GM04504 (cell line): ENCODE measurements around the gene TLR6.
"Not testable (repeated sequence)": the region's sequence is repeated elsewhere in the genome, so short reads cannot be mapped to it uniquely, and the experiment has no call there.

ENCODE experiments used
- DNase-seq: peaks from one replicate; pipeline ENCODE4 v3.0.0-alpha.2; 2012; ENCODE audit warnings: low read depth

The TLR6 gene

DNA sequence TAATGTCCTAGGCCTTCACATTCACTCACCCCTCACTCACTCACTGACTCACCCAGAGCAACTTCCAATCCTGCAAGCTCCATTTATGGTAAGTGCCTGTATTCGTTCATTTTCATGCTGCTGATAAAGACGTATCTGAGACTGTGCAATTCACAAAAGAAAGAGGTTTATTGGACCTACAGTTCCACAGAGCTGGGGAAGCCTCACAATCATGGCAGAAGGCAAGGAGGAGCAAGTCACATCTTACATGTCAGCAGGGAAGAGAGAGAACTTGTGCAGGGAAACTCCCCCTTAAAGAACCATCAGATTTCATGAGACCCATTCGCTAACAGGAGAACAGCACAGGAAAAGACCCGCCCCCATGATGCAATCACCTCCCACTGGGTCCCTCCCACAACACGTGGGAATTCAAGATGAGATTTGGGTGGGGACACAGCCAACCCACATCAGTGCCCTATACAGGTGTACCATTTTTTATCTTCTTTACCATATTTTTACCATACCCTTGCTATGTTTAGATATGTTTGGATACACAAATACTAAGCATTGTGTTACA lies 33.8 kb downstream of the TLR6 start:
- no peak for DNase-seq

GRCh38 chr4:38821739-38822138 lies 34.9 kb downstream of the TLR6 start:
- DNase-seq, result no peak

DNA sequence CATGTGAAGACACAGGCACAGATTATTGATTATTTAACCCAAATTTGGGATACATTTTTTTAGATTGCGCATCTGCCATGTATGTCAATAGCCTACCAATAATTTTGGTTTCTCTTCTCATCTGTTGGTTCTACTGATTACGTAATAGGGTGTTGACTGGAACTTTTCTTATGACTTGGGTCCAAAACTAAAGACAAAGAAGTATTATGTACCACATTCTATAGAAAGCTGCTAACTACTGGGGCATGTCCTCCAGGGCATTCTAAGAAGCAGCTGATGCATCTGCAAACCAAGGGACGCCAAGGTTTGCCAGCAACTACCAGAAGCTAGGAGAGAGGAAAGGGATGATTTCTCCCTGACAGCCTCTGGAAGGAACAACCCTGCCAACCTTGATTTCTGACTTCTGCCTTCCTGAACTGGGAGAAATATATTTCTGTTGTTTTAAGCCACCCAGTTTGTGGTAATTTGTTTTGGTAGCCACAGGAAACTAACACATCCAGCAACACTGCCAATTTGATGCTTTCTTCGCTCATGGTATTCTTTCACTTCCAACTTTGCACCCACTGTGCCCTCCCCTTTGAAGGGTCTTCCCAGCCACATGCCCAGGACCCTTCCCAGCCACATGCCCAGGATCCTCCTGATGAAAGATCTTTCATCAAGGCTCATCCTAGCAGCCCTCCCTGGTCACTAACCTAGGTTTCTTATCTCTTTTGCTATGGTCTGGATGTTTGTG lies 36.1 kb downstream of the TLR6 start:
- DNase-seq, result no peak

- no peak for DNase-seq
Observed at GRCh38 chr4:38819569-38819968, 37.0 kb downstream of the TLR6 start.

DNA sequence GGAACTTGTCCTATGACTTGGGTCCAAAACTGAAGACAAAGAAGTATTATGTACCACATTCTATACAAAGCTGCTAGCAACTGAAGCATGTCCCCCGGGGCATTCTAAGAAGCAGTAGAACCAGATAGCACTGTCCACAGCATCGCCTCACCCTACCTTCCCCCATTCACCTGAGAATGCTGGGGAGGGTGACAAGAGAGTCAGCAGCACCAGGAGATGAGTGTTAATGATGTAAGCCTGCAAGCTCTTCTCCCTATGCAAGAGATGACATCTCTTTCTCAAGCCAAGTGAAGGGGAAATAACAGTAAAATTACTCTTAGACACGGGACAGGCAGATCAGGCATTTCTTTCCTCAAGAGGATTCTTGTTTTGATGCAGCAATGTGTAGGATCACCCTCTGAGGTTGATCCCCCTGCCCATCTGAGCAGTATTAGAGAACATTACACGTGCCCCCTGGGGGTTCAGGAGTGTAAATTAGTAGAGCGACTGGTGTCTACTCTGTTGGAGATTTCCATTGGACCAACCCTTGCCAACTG lies 38.1 kb downstream of the TLR6 start:
- DNase-seq, result no peak

GRCh38 chr4:38815885-38816782 lies 40.5 kb downstream of the TLR6 start:
- no peak for DNase-seq

DNA sequence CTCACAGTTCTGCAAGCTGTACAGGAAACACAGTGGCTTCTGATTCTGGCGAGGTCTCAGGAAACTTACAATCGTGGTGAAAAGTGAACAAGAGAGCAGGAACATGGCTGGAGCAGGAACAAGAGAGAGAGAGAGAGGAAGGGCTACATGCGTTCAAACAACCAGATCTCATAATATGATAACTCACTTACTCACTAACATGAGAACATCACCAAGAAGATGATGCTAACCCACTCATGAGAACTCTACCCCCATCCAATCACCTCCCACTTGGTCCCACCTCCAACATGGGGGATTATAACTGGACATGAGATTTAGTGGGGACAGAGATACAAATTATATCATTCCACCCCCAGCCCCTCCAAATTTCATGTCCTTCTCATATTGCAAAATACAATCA lies 42.2 kb downstream of the TLR6 start:
- DNase-seq, result no peak

DNA sequence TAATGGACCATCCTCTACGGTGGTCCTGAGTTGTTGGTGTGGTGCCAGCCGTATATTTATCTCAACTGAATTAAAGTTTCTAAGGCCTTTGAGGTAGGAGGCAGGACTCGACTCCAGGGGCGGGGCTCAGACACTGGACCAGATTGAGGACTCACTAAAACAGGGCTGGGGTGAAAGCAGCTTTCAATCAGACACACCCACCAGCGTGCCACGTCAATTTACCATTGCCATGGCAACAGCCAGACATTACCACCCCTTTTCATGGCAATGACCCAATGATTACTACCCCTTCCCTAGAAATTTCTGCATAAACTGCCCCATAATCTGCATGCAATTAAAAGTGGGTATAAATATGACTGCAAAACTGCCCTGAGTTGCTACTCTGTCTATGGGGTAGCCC lies 45.3 kb downstream of the TLR6 start:
- DNase-seq, result no peak

DNA sequence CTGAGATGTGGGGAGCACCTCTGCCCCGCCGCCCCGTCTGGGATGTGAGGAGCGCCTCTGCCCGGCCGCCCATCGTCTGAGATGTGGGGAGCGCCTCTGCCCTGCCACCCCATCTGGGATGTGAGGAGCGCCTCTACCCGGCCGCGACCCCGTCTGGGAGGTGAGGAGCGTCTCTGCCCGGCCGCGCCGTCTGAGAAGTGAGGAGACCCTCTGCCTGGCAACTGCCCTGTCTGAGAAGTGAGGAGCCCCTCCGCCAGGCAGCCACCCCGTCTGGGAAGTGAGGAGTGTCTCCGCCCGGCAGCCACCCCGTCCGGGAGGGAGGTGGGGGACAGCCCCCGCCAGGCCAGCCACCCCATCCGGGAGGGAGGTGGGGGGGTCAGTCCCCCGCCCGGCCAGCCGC lies 49.2 kb downstream of the TLR6 start:
- DNase-seq, result not testable (repeated sequence)

DNA sequence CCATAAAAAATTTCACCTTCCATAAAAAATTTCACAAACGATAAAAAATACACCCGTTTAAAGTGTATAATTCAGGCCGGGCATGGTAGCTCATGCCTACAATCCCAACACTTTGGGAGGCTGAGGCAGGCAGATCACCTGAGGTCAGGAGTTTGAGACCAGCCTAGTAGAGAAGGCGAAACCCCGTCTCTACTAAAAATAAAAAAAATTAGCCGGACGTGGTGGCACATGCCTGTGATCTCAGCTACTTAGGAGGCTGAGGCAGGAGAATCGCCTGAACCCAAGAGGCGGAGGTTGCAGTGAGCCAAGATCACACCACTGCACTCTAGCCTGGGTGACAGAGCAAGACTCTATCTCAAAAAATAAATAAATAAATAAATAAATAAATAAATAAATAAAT lies 50.4 kb downstream of the TLR6 start:
- not testable (repeated sequence) for DNase-seq

- DNase-seq, result no peak
Observed at GRCh38 chr4:38805530-38806145, 51.0 kb downstream of the TLR6 start.

GRCh38 chr4:38804654-38805295 lies 51.8 kb downstream of the TLR6 start, which contains the start of gene TLR1:
TSS of gene TLR1 (minus strand) at chr4:38804791. CDS start at chr4:38798831, 5,960 bp downstream.
- DNase-seq, result peak; percentile 14

DNA sequence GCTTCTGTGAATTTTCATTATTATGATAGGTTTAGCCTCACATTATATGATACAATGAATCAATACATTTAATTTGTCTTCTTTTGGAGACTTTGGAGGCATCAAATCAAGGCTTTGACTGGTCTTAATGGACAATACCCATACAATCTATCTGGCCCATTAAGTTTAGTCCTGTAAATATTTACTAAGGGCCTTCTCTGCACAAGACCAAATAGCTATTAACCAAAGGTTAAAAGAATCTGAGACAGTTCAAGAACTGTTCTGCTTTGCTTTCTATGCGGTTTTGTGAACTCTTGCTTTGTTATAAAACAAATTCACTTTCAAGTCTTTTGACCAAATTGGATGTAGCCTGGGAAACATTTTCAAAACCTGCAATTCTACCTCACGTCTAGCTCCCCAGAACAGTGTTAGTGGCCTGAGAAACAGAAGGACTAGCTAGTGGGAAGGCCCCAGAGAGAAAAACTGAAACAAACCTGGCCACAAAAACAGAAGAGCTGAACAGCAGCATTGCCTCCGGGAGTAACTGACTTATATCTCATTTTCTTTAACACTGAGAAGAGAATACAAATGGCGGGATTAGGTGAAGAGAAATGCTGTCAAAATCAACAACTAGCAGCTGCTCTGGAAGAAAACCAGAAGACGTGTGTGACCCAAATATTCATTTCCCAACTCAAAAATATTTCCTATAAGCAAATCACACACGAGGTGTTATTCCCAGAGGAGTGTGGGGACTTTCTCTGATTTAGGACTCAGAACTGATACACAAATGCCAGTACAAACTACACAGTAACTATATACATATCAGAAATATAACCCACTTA lies 52.6 kb downstream of the TLR6 start:
- no peak for DNase-seq

- DNase-seq, result no peak
Observed at GRCh38 chr4:38802561-38803355, 53.9 kb downstream of the TLR6 start.

GRCh38 chr4:38800961-38801450 lies 55.6 kb downstream of the TLR6 start:
- no peak for DNase-seq

DNA sequence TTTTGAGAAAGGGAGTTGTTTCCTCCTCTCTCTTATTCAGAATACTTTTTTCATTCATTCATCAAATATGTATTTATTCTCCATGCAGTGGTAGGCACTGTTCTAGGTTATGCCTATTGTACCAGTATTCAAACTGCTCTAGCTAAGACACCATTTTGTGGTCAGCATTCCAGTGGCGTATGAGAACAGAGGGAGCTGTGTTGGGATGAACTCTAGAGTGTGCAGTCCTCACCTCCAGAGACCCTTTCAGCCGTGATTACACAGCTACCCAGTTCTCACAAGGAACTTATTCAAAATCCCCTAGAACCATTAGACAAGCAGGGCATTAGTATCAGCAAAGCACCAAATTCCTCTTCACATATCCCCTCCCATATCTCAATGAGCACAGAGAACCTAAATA lies 56.3 kb downstream of the TLR6 start:
- DNase-seq, result no peak

GRCh38 chr4:38795087-38795486 lies 61.5 kb downstream of the TLR6 start:
- no peak for DNase-seq

DNA sequence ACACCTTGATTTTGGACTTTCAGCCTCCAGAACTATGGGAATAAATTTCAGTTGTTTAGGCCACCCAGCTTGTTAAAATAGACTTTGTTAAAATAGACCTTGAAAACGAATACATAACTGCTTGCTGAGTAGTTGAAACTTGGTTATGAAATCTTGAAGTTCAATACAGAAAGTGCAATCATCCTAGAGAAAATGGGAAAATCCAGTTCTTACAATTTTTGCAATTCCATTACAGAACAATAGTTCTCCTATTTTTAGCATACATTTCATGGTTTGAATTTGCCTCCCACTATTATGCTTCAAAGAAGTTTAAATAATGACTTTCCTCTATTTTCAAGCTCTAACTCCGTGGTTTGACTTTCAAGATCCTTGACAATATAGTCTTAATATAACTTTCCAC lies 62.6 kb downstream of the TLR6 start:
- no peak for DNase-seq

- DNase-seq, result no peak
Observed at GRCh38 chr4:38791010-38791409, 65.6 kb downstream of the TLR6 start.

DNA sequence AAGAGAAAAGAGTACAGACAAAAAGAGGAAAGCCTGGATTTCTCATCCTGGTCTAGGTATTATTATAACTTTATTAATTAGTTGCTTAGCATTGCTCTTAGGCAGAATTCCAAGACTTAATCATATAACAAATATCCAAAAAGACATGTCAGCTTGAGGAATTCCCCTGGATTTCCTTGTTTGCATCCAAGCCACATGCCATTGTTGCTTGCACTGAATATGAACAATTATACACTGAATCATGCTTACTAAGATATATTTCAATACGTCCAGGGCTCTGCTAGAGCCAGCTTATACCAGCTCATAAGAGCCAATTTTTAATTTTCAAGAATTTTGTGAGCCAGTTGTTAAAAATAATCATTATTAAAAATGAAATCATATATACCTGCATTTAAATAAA lies 68.3 kb downstream of the TLR6 start:
- no peak for DNase-seq
